IMR-90 (cell line): ENCODE data around the gene SNX30. TPM values are rescaled to one million over a fixed set of nuclear protein-coding genes. Genes with fewer than 3 reads are reported as not detected.
A peak's percentile ranks its signal among the peaks of the same experiment; 100 is the strongest.

Experiments
- ATAC-seq: fragments of 200-7000 bp; cut with Tn5 transposase; 2 replicates; pipeline ENCODE4 v1.9.1; 2020; ENCODE audit warnings: low read depth, mild to moderate bottlenecking, moderate library complexity
- BruUV-seq: library from RNA; stranded (reverse); fragments of 400-500 nt; replicated peaks from 2 replicates; lab custom pipeline; 2021; lab: Mats Ljungman, UMichigan
- CTCF ChIA-PET: fragments of 300-600 bp; formaldehyde crosslinking; extraction: SDS; loops from one replicate; lab custom pipeline; 2021; ENCODE audit warnings: antibody characterized with exemption; lab: Yijun Ruan, JAX
- POLR2A ChIA-PET: fragments of 300-600 bp; sonication (Branson Sonifier 250); formaldehyde crosslinking; loops from one replicate; lab custom pipeline; 2022; ENCODE audit warnings: antibody characterized with exemption; ENCODE audit not compliant: unreplicated experiment; lab: Charles Lee
- DNase-seq: peaks from one replicate; pipeline ENCODE4 v3.0.0; 2013
- H2AFZ ChIP-seq: replicated peaks from 2 replicates; pipeline ENCODE3; 2013; ENCODE audit warnings: low read length, mild to moderate bottlenecking; ENCODE audit not compliant: poor library complexity
- H2AK5ac ChIP-seq: 2 replicates; pipeline ENCODE4 v1.6.1; 2013; ENCODE audit warnings: low read depth, low read length, inconsistent platforms
- H2AK9ac ChIP-seq: replicated peaks from 2 replicates; pipeline ENCODE3; 2013; ENCODE audit warnings: mild to moderate bottlenecking, low read depth, low read length, moderate library complexity; ENCODE audit not compliant: poor library complexity
- H2BK120ac ChIP-seq: 2 replicates; pipeline ENCODE4 v1.6.1; 2013; ENCODE audit warnings: low read depth, low read length, inconsistent platforms
- H2BK15ac ChIP-seq: 3 replicates; pipeline ENCODE4 v1.6.1; 2013; ENCODE audit warnings: low read depth, low read length, inconsistent platforms
- H2BK20ac ChIP-seq: 2 replicates; pipeline ENCODE4 v1.6.1; 2013; ENCODE audit warnings: low read depth, mild to moderate bottlenecking, inconsistent platforms, low read length, moderate library complexity
- H2BK5ac ChIP-seq: 2 replicates; pipeline ENCODE4 v1.6.1; 2013; ENCODE audit warnings: mild to moderate bottlenecking, low read depth, low read length, inconsistent platforms; ENCODE audit not compliant: poor library complexity, severe bottlenecking
- H3K14ac ChIP-seq: replicated peaks from 2 replicates; pipeline ENCODE4 v1.6.1; 2013; ENCODE audit warnings: low read depth, low read length, inconsistent platforms
- H3K18ac ChIP-seq: 2 replicates; pipeline ENCODE4 v1.6.1; 2013; ENCODE audit warnings: low read depth, low read length, control low read depth
- H3K23ac ChIP-seq: 2 replicates; pipeline ENCODE4 v1.6.1; 2013; ENCODE audit warnings: low read depth, low read length, inconsistent platforms
- H3K27ac ChIP-seq: 2 replicates; pipeline ENCODE4 v1.5.1; 2013; ENCODE audit warnings: mild to moderate bottlenecking, control low read depth, low read length; ENCODE audit not compliant: insufficient read depth
- H3K27me3 ChIP-seq: 2 replicates; pipeline ENCODE4 v1.6.1; 2013; ENCODE audit warnings: low read length; ENCODE audit not compliant: control insufficient read depth, insufficient read depth
- H3K36me3 ChIP-seq: 2 replicates; pipeline ENCODE4 v1.6.1; 2013; ENCODE audit warnings: low read length, mixed read lengths; ENCODE audit not compliant: control insufficient read depth, insufficient read depth
- H3K4ac ChIP-seq: 2 replicates; pipeline ENCODE4 v1.6.1; 2013; ENCODE audit warnings: low read depth, low read length, inconsistent platforms
- H3K4me1 ChIP-seq: 2 replicates; pipeline ENCODE4 v1.6.1; 2013; ENCODE audit warnings: low read length, mixed read lengths; ENCODE audit not compliant: control insufficient read depth, insufficient read depth
- H3K4me2 ChIP-seq: 2 replicates; pipeline ENCODE4 v1.6.1; 2013; ENCODE audit warnings: low read depth, mild to moderate bottlenecking, control low read depth, low read length, moderate library complexity
- H3K4me3 ChIP-seq: 2 replicates; pipeline ENCODE4 v1.5.1; 2013; ENCODE audit warnings: low read depth, mild to moderate bottlenecking, control low read depth, low read length, moderate library complexity; ENCODE audit not compliant: insufficient read depth
- H3K56ac ChIP-seq: 2 replicates; pipeline ENCODE4 v1.6.1; 2013; ENCODE audit warnings: low read length, inconsistent platforms; ENCODE audit not compliant: insufficient read depth; ENCODE audit errors: extremely low read depth
- H3K79me1 ChIP-seq, 2 experiments: 2 replicates each; pipeline ENCODE4 v1.6.1; 2013; ENCODE audit warnings: low read length in 2 of 2, inconsistent platforms in 1 of 2, low read depth in 1 of 2
- H3K9ac ChIP-seq: 2 replicates; pipeline ENCODE4 v1.6.1; 2013; ENCODE audit warnings: low read depth, low read length, control low read depth
- H3K9me1 ChIP-seq: 2 replicates; pipeline ENCODE4 v1.6.1; 2013; ENCODE audit warnings: low read length, inconsistent platforms; ENCODE audit not compliant: insufficient read depth
- H3K9me3 ChIP-seq: 2 replicates; pipeline ENCODE4 v1.6.1; 2013; ENCODE audit warnings: low read length; ENCODE audit not compliant: control insufficient read depth, insufficient read depth
- H4K20me1 ChIP-seq: 2 replicates; pipeline ENCODE4 v1.6.1; 2013; ENCODE audit warnings: low read length, inconsistent platforms; ENCODE audit not compliant: insufficient read depth
- H4K5ac ChIP-seq: 2 replicates; pipeline ENCODE4 v1.6.1; 2013; ENCODE audit warnings: mild to moderate bottlenecking, low read depth, low read length, control low read depth
- H4K8ac ChIP-seq, 2 experiments: 2 replicates each; pipeline ENCODE4 v1.6.1; 2013; ENCODE audit warnings: low read depth in 2 of 2, low read length in 2 of 2, control low read depth in 1 of 2, inconsistent platforms in 1 of 2
- H4K91ac ChIP-seq: 2 replicates; pipeline ENCODE4 v1.6.1; 2013; ENCODE audit warnings: low read depth, low read length, inconsistent platforms; ENCODE audit not compliant: insufficient read depth
- BHLHE40 ChIP-seq: fragments of 150-350 bp; IDR thresholded peaks from 2 replicates; pipeline ENCODE4 v1.6.1; 2016; ENCODE audit warnings: mild to moderate bottlenecking, low read depth, low read length
- CHD1 ChIP-seq: IDR thresholded peaks from 2 replicates; pipeline ENCODE4 v1.6.1; 2012; ENCODE audit warnings: low read depth, low read length, improper control_type of control experiment
- FOS ChIP-seq: fragments of 150-350 bp; IDR thresholded peaks from 2 replicates; pipeline ENCODE4 v1.6.1; 2016; ENCODE audit warnings: low read depth, low read length
- MAZ ChIP-seq: IDR thresholded peaks from 2 replicates; pipeline ENCODE4 v1.6.1; 2012; ENCODE audit warnings: low read depth, mild to moderate bottlenecking, low read length, improper control_type of control experiment, moderate library complexity, borderline replicate concordance
- MXI1 ChIP-seq: IDR thresholded peaks from 2 replicates; pipeline ENCODE4 v1.6.1; 2012; ENCODE audit warnings: low read depth, mild to moderate bottlenecking, low read length, moderate library complexity, borderline replicate concordance
- POLR2A ChIP-seq: IDR thresholded peaks from 2 replicates; pipeline ENCODE4 v1.6.1; 2012; ENCODE audit warnings: mild to moderate bottlenecking, low read depth, low read length
- RCOR1 ChIP-seq: IDR thresholded peaks from 2 replicates; pipeline ENCODE4 v1.6.1; 2012; ENCODE audit warnings: mild to moderate bottlenecking, low read length, improper control_type of control experiment; ENCODE audit not compliant: insufficient replicate concordance
- RFX5 ChIP-seq: IDR thresholded peaks from 2 replicates; pipeline ENCODE4 v1.8.0; 2012; ENCODE audit warnings: low read depth, mild to moderate bottlenecking, low read length, moderate library complexity
- SMC3 ChIP-seq: fragments of 150-350 bp; IDR thresholded peaks from 2 replicates; pipeline ENCODE4 v1.6.1; 2016; ENCODE audit warnings: low read depth, mild to moderate bottlenecking, antibody characterized with exemption, low read length, moderate library complexity
- WGBS, 2 experiments: methylation state at CpG; one replicate each; pipeline versions ENCODE4 v1.1.5 to v1.1.7; 2013; ENCODE audit warnings: missing lambda C conversion rate in 2 of 2; ENCODE audit not compliant: insufficient read length in 1 of 2; ENCODE audit errors: extremely low coverage in 2 of 2; 5-methylcytosine and 5-hydroxymethylcytosine counted together
- dilution Hi-C: fragments of 300-500 bp; cut with HindIII; formaldehyde crosslinking; loops from one replicate; pipeline ENCODE4 v1.14.3; 2018; ENCODE audit warnings: low sequenced_read_pairs; ENCODE audit not compliant: unreplicated experiment
- in situ Hi-C: fragments of 300-500 bp; cut with MboI; formaldehyde crosslinking; loops from 3 replicates; pipeline ENCODE4 v1.14.3; 2019; ENCODE audit warnings: low sequenced_read_pairs, inconsistent platforms, mixed read lengths
- intact Hi-C: fragments of 100-400 bp; cut with micrococcal nuclease; formaldehyde crosslinking; loops from 2 replicates; pipeline ENCODE4 v1.10.0; 2022
- polyA plus RNA-seq, 3 experiments: library from polyadenylated mRNA; depleted of rRNA; stranded (reverse); fragments of >200 nt; gene quantifications; 2 replicates each; pipeline ENCODE4 v1.2.3, GENCODE V29; 2012; ENCODE audit warnings: low replicate concordance in 1 of 3
- total RNA-seq: library from RNA; depleted of rRNA; stranded (reverse); fragments of >200 nt; gene quantifications from 2 replicates; pipeline ENCODE4 v1.2.3, GENCODE V29; 2012
- TF ChIP-seq, protein P1 (sequence below): fragments of 150-350 bp; IDR thresholded peaks from 2 replicates; pipeline ENCODE4 v1.6.1; 2017; ENCODE audit warnings: mild to moderate bottlenecking, antibody characterized with exemption, low read length, low read depth
- TF ChIP-seq, protein P2 (sequence below): fragments of 150-350 bp; IDR thresholded peaks from 2 replicates; pipeline ENCODE4 v1.6.1; 2016; ENCODE audit warnings: low read depth, mild to moderate bottlenecking, low read length, moderate library complexity, borderline replicate concordance
- TF ChIP-seq, protein P3 (sequence below): conservative IDR thresholded peaks from 2 replicates; pipeline ENCODE4 v1.5.1; 2012; ENCODE audit warnings: mild to moderate bottlenecking, low read depth, low read length, improper control_type of control experiment

The SNX30 gene
- total and polyA plus RNA-seq, 2 of the 4 experiments (the other 2 are of a cell fraction), result 8.0 to 18.8 TPM

DNA sequence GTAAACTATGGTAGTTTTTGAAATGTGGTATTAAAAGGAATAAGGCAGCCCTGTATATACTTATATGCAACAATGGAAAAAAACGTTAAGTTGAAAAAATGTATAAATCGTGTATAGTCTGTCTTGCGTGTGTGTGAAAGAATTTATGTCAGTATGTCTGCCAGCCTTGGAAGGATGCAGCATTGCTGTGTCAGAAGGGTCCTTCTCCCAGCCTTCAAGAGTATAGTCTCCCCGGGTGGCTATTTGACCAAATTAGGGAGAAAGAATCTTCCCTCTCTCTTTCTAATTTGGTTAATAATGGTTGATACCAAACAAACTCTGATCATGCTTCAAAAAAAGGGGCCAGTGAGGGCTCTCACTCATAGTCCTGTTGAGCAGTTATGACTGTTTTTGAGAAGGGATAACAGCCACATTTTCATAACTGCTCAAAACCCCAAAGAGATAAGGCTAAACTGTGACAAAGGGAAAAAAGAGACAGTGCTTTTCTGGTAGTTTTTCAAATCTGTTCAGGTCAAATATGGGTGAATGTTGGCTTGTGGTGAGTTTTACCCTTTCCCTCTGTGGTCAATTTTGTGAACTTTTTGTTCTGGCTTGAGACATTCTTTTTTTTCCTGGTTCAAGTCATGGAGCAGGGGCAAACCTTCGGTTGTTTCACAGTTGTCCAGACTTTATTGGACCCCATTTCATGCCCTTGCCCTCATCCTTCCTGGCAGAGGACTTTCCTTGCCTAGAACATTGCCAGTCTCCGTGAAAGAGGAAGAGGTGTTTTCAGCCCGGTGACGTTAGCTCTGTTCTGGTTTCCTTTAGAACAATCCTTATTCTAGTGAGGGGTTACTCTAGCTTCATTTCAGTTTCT, 21.0 kb downstream of the SNX30 start:
- H3K18ac ChIP-seq, result peak overlapping the region; percentile 96
- intact Hi-C loops (no loop called here), dilution Hi-C loops (no loop called here), in situ Hi-C loops (no loop called here)
- H3K4me1 ChIP-seq, result peaks cover 13% of the 10 kb centered on the region
- H3K14ac ChIP-seq, result no peak overlapping the region; the same call in 1 of the 2 replicates
- CTCF ChIA-PET, result interaction anchor here (1.1 kb wide), 1 partner anchor 10 kb away, joined by 3 read pairs; no protein-coding TSS in a partner anchor
- DNase-seq (peak; percentile 51), ATAC-seq (peak; percentile 66)
- H2BK15ac ChIP-seq, result no peak overlapping the region
- no peak overlapping the region for H2BK20ac ChIP-seq
- no peak overlapping the region for H3K23ac ChIP-seq
- peak overlapping the region; percentile 33; the same call in 1 of the 2 replicates for H3K4me2 ChIP-seq
- no peak overlapping the region for H3K4me3 ChIP-seq
- no TSS peak for BruUV-seq
- peak overlapping the region; percentile 30; the same call in 1 of the 2 replicates for H4K91ac ChIP-seq
- no peaks in the 10 kb centered on the region for H3K9me3 ChIP-seq
- peaks cover 20 to 33% of the 10 kb centered on the region in 2 experiments for H3K79me1 ChIP-seq
- no peak overlapping the region for H2AK9ac ChIP-seq
- peaks cover 14% of the 10 kb centered on the region; the same call in 1 of the 2 replicates for H4K20me1 ChIP-seq
- peak overlapping the region; percentile 28; the same call in 1 of the 2 replicates for H3K27ac ChIP-seq
- no peaks in the 10 kb centered on the region for H3K36me3 ChIP-seq
- H4K8ac ChIP-seq, result no peak overlapping the region
- peak overlapping the region; percentile 39 for H2BK5ac ChIP-seq
- H3K56ac ChIP-seq, result no peak overlapping the region
- no CpG with 5 or more reads among the region's 8 CpGs for WGBS, 2 experiments
- H2AFZ ChIP-seq, result no peak overlapping the region
- H4K5ac ChIP-seq, result peak overlapping the region; percentile 91
- H3K27me3 ChIP-seq, result no peaks in the 10 kb centered on the region
- H2BK120ac ChIP-seq, result 0 out of 2 replicates have a peak overlapping the region, but pooled peaks have one; percentile 4
- TF ChIP-seq BHLHE40 (no peak), POLR2A (no peak), RCOR1 (no peak), MXI1 (no peak), RFX5 (no peak), SMC3 (no peak), MAZ (no peak), FOS (no peak), CHD1 (no peak)
- TF ChIP-seq, protein P1, sequence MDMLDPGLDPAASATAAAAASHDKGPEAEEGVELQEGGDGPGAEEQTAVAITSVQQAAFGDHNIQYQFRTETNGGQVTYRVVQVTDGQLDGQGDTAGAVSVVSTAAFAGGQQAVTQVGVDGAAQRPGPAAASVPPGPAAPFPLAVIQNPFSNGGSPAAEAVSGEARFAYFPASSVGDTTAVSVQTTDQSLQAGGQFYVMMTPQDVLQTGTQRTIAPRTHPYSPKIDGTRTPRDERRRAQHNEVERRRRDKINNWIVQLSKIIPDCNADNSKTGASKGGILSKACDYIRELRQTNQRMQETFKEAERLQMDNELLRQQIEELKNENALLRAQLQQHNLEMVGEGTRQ, result no peak
- TF ChIP-seq, protein P2, sequence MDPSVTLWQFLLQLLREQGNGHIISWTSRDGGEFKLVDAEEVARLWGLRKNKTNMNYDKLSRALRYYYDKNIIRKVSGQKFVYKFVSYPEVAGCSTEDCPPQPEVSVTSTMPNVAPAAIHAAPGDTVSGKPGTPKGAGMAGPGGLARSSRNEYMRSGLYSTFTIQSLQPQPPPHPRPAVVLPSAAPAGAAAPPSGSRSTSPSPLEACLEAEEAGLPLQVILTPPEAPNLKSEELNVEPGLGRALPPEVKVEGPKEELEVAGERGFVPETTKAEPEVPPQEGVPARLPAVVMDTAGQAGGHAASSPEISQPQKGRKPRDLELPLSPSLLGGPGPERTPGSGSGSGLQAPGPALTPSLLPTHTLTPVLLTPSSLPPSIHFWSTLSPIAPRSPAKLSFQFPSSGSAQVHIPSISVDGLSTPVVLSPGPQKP, result no peak
- TF ChIP-seq, protein P3, sequence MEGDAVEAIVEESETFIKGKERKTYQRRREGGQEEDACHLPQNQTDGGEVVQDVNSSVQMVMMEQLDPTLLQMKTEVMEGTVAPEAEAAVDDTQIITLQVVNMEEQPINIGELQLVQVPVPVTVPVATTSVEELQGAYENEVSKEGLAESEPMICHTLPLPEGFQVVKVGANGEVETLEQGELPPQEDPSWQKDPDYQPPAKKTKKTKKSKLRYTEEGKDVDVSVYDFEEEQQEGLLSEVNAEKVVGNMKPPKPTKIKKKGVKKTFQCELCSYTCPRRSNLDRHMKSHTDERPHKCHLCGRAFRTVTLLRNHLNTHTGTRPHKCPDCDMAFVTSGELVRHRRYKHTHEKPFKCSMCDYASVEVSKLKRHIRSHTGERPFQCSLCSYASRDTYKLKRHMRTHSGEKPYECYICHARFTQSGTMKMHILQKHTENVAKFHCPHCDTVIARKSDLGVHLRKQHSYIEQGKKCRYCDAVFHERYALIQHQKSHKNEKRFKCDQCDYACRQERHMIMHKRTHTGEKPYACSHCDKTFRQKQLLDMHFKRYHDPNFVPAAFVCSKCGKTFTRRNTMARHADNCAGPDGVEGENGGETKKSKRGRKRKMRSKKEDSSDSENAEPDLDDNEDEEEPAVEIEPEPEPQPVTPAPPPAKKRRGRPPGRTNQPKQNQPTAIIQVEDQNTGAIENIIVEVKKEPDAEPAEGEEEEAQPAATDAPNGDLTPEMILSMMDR, result no peak
- no peak overlapping the region; the same call in 1 of the 2 replicates for H2AK5ac ChIP-seq
- no peak overlapping the region for H3K9ac ChIP-seq
- H3K9me1 ChIP-seq, result peaks cover 10% of the 10 kb centered on the region
- peak overlapping the region; percentile 9; the same call in 1 of the 2 replicates for H3K4ac ChIP-seq
- POLR2A ChIA-PET, result no interaction called here
